Lung (tissue), 12 donors: ENCODE measurements around the gene GUCY2D. TPM values are rescaled to one million over a fixed set of nuclear protein-coding genes. Genes with fewer than 3 reads are reported as not detected.

Experiments
- ATAC-seq: fragments of 200-7000 bp; cut with Tn5 transposase; one replicate; pipeline ENCODE4 v1.9.1; 2020; ENCODE audit warnings: moderate number of reproducible peaks; ENCODE audit not compliant: insufficient read depth, low FRiP score
- DNase-seq, 3 donors: peaks; one replicate each; pipeline ENCODE4 v3.0.0-alpha.2; 2013 to 2017
- H3K27ac ChIP-seq, 2 donors: one replicate each; pipeline ENCODE4 v1.5.1; 2013; ENCODE audit warnings: mild to moderate bottlenecking in 2 of 2, moderate library complexity in 2 of 2, control low read depth in 1 of 2, inconsistent platforms in 1 of 2, low read depth in 1 of 2, low read length in 1 of 2
- H3K27me3 ChIP-seq, 3 donors: one replicate each; pipeline ENCODE4 v1.5.1; 2013; ENCODE audit warnings: low read length in 2 of 3; ENCODE audit not compliant: control insufficient read depth in 3 of 3, insufficient read depth in 3 of 3
- H3K36me3 ChIP-seq, 4 donors: one replicate each; pipeline ENCODE4 v1.5.1; 2013; ENCODE audit warnings: low read length in 4 of 4, mild to moderate bottlenecking in 1 of 4, moderate library complexity in 1 of 4; ENCODE audit not compliant: control insufficient read depth in 4 of 4, insufficient read depth in 4 of 4
- H3K4me1 ChIP-seq, 5 donors: one replicate each; pipeline ENCODE4 v1.5.1; 2013; ENCODE audit warnings: low read length in 5 of 5, mild to moderate bottlenecking in 2 of 5, moderate library complexity in 1 of 5; ENCODE audit not compliant: control insufficient read depth in 5 of 5, insufficient read depth in 5 of 5
- H3K4me3 ChIP-seq: one replicate; pipeline ENCODE4 v1.5.1; 2013; ENCODE audit warnings: mild to moderate bottlenecking, control low read depth, moderate library complexity
- H3K9ac ChIP-seq, 2 donors: one replicate each; pipeline ENCODE4 v1.5.1; 2013; ENCODE audit warnings: low read length in 2 of 2, control low read depth in 1 of 2; ENCODE audit not compliant: insufficient read depth in 1 of 2
- H3K9me3 ChIP-seq, 4 donors: one replicate each; pipeline ENCODE4 v1.5.1; 2013; ENCODE audit warnings: low read length in 3 of 4, mild to moderate bottlenecking in 1 of 4, moderate library complexity in 1 of 4; ENCODE audit not compliant: control insufficient read depth in 4 of 4, insufficient read depth in 3 of 4
- CTCF ChIP-seq: IDR thresholded peaks from 2 replicates; pipeline ENCODE4 v1.5.1; 2012; ENCODE audit warnings: mild to moderate bottlenecking; ENCODE audit errors: control extremely low read depth, extremely low read depth
- WGBS, 2 donors: extraction: QIAGEN DNeasy Blood & Tissue Kit; methylation state at CpG; one replicate each; pipeline ENCODE4 v1.1.7; 2013; 5-methylcytosine and 5-hydroxymethylcytosine counted together
- polyA plus RNA-seq, 2 donors: library from polyadenylated mRNA; stranded (reverse); fragments of 200-250 nt; gene quantifications; one replicate each; pipeline ENCODE4 v1.2.1, GENCODE V29; 2013
- total RNA-seq, 2 donors: library from RNA; depleted of rRNA in 1 of 2; stranded (reverse); fragments of >200 nt in 1 of 2; gene quantifications; one replicate each; pipeline ENCODE4 v1.2.1, GENCODE V29; 2014 to 2021
- donor health status: control.
- donor health status: control.
- donor health status: Bipolar disorder and iron deficiency.
- donor health status: healthy.
- donor health status: DM: yes; HTN: yes; CAD: no.

The GUCY2D gene
- total and polyA plus RNA-seq, 4 donors, result 0.20 to 1.8 (median 0.39) TPM

DNA sequence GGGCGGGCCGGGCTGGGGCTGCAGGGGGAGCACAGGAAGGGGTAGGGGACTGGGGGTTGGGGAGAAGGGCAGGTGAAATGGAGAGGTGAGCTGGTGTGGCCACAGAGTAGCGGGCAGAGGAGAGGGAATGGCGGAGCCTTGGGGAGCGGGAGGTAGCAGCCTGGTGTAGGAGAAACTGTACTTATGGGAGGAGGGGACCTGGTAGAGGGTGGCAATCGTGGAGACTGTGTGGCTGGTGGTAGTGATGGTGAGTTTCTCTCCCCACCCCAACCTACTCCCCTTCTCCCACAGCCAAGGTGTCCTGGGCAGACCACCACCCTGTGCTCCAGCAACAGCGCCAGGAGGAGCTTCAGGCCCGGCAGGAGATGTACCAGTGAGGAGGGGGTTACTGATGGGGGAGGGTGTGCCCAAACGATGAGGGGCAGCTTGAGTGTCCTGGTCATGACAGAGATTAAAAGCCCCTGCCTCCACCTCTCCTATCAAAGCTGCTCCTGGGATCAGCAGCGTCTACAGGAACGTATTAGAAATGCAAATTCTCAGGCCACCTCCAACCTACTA is 37.3 kb downstream of the GUCY2D start:
- H3K9ac ChIP-seq, result no peak overlapping the region
- TF ChIP-seq CTCF, result no peak
- WGBS, 2 donors, result 58 to 67% methylated on average over 10 to 11 of the region's 11 CpGs
- no peak for DNase-seq
- peaks cover 0 to 2% (median 0%) of the 10 kb centered on the region in 3 donors for H3K27me3 ChIP-seq
- H3K27ac ChIP-seq, result peak overlapping the region in 1 of 2 donors; percentile 55
- peaks cover 0 to 5% (median 0%) of the 10 kb centered on the region in 4 donors for H3K9me3 ChIP-seq
- ATAC-seq, result no peak
- H3K36me3 ChIP-seq, result no peaks in the 10 kb centered on the region
- peaks cover 0 to 8% (median 0%) of the 10 kb centered on the region in 5 donors for H3K4me1 ChIP-seq
- peak overlapping the region; percentile 3 for H3K4me3 ChIP-seq

GRCh38 chr17:8041249-8041928 is 39.0 kb downstream of the GUCY2D start:
- Histone ChIP-seq H3K4me1 (peaks cover 0 to 8% (median 0%) of the 10 kb centered on the region in 5 donors), H3K9ac (no peak overlapping the region), H3K9me3 (peaks cover 0 to 5% (median 0%) of the 10 kb centered on the region in 4 donors), H3K27me3 (peaks cover 0 to 2% (median 0%) of the 10 kb centered on the region in 3 donors), H3K27ac (peak overlapping the region in 1 of 2 donors; percentile 82), H3K4me3 (no peak overlapping the region), H3K36me3 (no peaks in the 10 kb centered on the region)
- WGBS, 2 donors, result 59 to 68% methylated on average over 8 of the region's 8 CpGs
- DNase-seq (peak; percentile 33 to 66 (median 57)), ATAC-seq (peak; percentile 32)
- TF ChIP-seq CTCF, result peak; percentile 42

DNA sequence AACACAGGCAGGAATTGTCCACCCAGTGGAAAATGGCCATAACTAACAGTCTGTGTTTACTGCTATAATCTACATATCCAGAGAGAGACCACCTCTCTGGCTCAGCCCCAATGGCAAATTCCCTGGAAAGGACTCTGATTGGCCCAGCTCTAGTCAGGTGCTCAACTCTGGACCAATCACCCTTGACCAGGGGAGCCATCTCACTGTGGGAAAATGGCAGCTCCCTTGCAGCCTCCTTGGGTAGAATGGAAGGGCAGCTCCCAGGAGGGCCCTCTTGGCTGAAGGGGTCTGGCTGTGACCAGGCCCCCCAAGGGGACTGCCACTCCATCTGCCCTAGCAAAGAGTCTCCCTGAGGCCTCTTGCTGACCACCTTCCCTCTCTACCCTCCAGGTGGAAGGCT is 39.6 kb downstream of the GUCY2D start:
- Histone ChIP-seq H3K9ac (no peak overlapping the region), H3K27me3 (peaks cover 0 to 2% (median 0%) of the 10 kb centered on the region in 3 donors), H3K4me3 (no peak overlapping the region), H3K4me1 (peaks cover 0 to 8% (median 0%) of the 10 kb centered on the region in 5 donors), H3K9me3 (peaks cover 0 to 5% (median 0%) of the 10 kb centered on the region in 4 donors), H3K27ac (no peak overlapping the region), H3K36me3 (no peaks in the 10 kb centered on the region)
- no peak for TF ChIP-seq CTCF
- DNase-seq (no peak), ATAC-seq (no peak)
